NT2/D1 (cell line): ENCODE measurements around the gene EMP1.

ENCODE experiments used
- DNase-seq: peaks from one replicate; pipeline ENCODE4 v3.0.0-alpha.2; 2011; ENCODE audit warnings: low read depth, low spot score
- H3K27me3 ChIP-seq: 2 replicates; pipeline ENCODE4 v1.6.0; 2011; ENCODE audit warnings: mild to moderate bottlenecking; ENCODE audit not compliant: insufficient read length, insufficient read depth
- H3K36me3 ChIP-seq: 2 replicates; pipeline ENCODE4 v1.6.1; 2011; ENCODE audit warnings: mild to moderate bottlenecking, low read length, mixed read lengths; ENCODE audit not compliant: insufficient read depth, insufficient read length
- H3K4me1 ChIP-seq: 2 replicates; pipeline ENCODE4 v1.5.1; 2011; ENCODE audit not compliant: insufficient read depth, insufficient read length
- H3K4me3 ChIP-seq: 2 replicates; pipeline ENCODE4 v1.5.1; 2011; ENCODE audit warnings: low read depth; ENCODE audit not compliant: insufficient read length
- H3K9ac ChIP-seq: 2 replicates; pipeline ENCODE4 v1.6.0; 2011; ENCODE audit warnings: low read depth; ENCODE audit not compliant: insufficient read length
- H3K9me3 ChIP-seq: 2 replicates; pipeline ENCODE4 v1.5.1; 2011; ENCODE audit warnings: mild to moderate bottlenecking, low read length; ENCODE audit not compliant: insufficient read depth
- SUZ12 ChIP-seq: IDR thresholded peaks from 2 replicates; pipeline ENCODE4 v1.6.1; 2011; ENCODE audit not compliant: insufficient read length, insufficient read depth; ENCODE audit errors: extremely low read depth
- YY1 ChIP-seq: IDR thresholded peaks from 2 replicates; pipeline ENCODE4 v1.6.1; 2011; ENCODE audit not compliant: insufficient read length, insufficient read depth
- ZNF274 ChIP-seq: IDR thresholded peaks from 2 replicates; pipeline ENCODE4 v1.6.1; 2011; ENCODE audit warnings: mild to moderate bottlenecking, low read depth, low read length

EMP1 gene

GRCh38 chr12:13227191-13227590 lies 30.7 kb downstream of the EMP1 start:
- no peaks in the 10 kb centered on the region for H3K9me3 ChIP-seq
- H3K4me1 ChIP-seq = no peaks in the 10 kb centered on the region
- TF ChIP-seq YY1 = no peak
- TF ChIP-seq ZNF274 = no peak
- TF ChIP-seq SUZ12 = no peak
- no peaks in the 10 kb centered on the region for H3K27me3 ChIP-seq
- no peaks in the 10 kb centered on the region for H3K36me3 ChIP-seq
- H3K9ac ChIP-seq = no peak overlapping the region
- no peak for DNase-seq
- no peak overlapping the region for H3K4me3 ChIP-seq

GRCh38 chr12:13228579-13228978 lies 32.1 kb downstream of the EMP1 start:
- Histone ChIP-seq H3K9me3 (no peaks in the 10 kb centered on the region), H3K27me3 (no peaks in the 10 kb centered on the region), H3K36me3 (no peaks in the 10 kb centered on the region), H3K4me3 (no peak overlapping the region), H3K9ac (no peak overlapping the region), H3K4me1 (no peaks in the 10 kb centered on the region)
- no peak for DNase-seq
- TF ChIP-seq SUZ12 (no peak), YY1 (no peak), ZNF274 (no peak)

- H3K4me3 ChIP-seq = no peak overlapping the region
- H3K9me3 ChIP-seq = no peaks in the 10 kb centered on the region
- H3K36me3 ChIP-seq = no peaks in the 10 kb centered on the region
- no peak for DNase-seq
- H3K27me3 ChIP-seq = no peaks in the 10 kb centered on the region
- H3K9ac ChIP-seq = no peak overlapping the region
- H3K4me1 ChIP-seq = no peaks in the 10 kb centered on the region
- TF ChIP-seq YY1 (no peak), SUZ12 (no peak), ZNF274 (no peak)
Measured at GRCh38 chr12:13229504-13229903, 33.0 kb downstream of the EMP1 start.

GRCh38 chr12:13230500-13230899 lies 34.0 kb downstream of the EMP1 start:
- Histone ChIP-seq H3K4me3 (no peak overlapping the region), H3K9me3 (no peaks in the 10 kb centered on the region), H3K27me3 (no peaks in the 10 kb centered on the region), H3K9ac (no peak overlapping the region), H3K36me3 (no peaks in the 10 kb centered on the region), H3K4me1 (no peaks in the 10 kb centered on the region)
- TF ChIP-seq YY1 (no peak), SUZ12 (no peak), ZNF274 (no peak)
- no peak for DNase-seq

DNA sequence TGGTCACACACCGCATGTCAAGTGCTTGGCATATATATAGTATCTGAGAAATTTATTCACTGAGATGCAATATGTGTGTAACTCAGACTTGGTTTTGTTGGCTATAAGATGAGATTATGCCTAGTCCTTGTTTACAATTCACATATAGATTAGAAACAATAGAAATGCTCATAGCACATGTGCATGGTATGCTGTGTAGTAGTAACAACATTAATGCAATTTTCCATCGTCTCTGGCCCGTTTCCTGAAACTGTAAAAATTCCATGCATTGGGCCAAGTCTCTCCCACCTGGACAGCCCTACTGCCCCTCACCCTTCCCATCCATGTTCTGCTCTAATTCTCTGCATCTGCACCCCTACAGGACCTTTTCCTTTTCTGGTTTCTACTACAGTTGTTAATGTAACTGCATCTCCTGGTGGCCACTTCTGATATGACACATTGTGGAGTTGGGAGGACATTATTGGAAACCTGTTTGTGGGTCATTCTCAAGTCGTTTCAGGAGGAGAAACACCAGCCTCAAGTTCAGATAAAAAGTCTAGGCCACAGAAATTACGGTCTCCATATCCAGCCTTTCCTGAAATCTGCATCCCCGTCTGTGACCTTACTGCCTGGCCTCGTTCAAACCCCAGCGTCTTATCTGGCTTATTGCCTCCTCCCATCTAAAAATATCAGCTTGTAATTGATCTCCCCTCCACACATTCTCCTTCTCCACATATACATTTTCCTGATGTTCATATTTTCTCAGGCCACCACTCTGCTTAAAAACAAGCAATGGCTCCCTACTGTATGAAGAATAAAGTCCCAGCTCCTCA lies 37.5 kb downstream of the EMP1 start:
- H3K9ac ChIP-seq = no peak overlapping the region
- H3K4me1 ChIP-seq = no peaks in the 10 kb centered on the region
- H3K27me3 ChIP-seq = no peaks in the 10 kb centered on the region
- no peak overlapping the region for H3K4me3 ChIP-seq
- DNase-seq = peak; percentile 89
- H3K9me3 ChIP-seq = no peaks in the 10 kb centered on the region
- TF ChIP-seq YY1 = no peak
- no peak for TF ChIP-seq ZNF274
- TF ChIP-seq SUZ12 = no peak
- no peaks in the 10 kb centered on the region for H3K36me3 ChIP-seq

DNA sequence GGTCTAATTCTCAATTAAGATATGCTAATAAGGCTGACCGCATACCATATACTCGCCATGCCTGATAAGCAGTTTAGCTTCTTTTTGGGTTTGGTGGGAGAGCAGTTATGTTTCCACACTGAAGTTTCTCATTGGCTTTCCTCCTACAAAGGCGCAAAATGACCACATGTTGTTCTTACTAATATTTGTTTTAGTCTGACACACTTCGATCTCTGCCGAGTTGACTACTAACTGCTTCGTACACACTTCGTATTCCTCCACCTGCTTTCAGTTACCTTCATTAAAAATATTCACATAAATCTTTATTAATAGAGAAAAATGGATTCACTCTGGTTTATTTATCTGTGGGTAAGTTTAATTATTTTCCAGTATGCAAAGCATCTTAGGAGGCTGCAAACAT lies 41.7 kb downstream of the EMP1 start:
- Histone ChIP-seq H3K9me3 (no peaks in the 10 kb centered on the region), H3K4me3 (no peak overlapping the region), H3K9ac (no peak overlapping the region), H3K4me1 (no peaks in the 10 kb centered on the region), H3K27me3 (no peaks in the 10 kb centered on the region), H3K36me3 (no peaks in the 10 kb centered on the region)
- DNase-seq = no peak
- no peak for TF ChIP-seq ZNF274
- TF ChIP-seq SUZ12 = no peak
- no peak for TF ChIP-seq YY1

GRCh38 chr12:13241833-13242488 lies 45.4 kb downstream of the EMP1 start:
- Histone ChIP-seq H3K4me3 (no peak overlapping the region), H3K4me1 (no peaks in the 10 kb centered on the region), H3K9me3 (no peaks in the 10 kb centered on the region), H3K27me3 (no peaks in the 10 kb centered on the region), H3K9ac (no peak overlapping the region), H3K36me3 (no peaks in the 10 kb centered on the region)
- no peak for TF ChIP-seq ZNF274
- DNase-seq = no peak
